Fibroblast of skin of right biceps (primary cell): ENCODE results near the gene MT3.

Source experiments
- DNase-seq: peaks from one replicate; pipeline ENCODE4 v3.0.0-alpha.2; 2013

The MT3 gene

GRCh38 chr16:56589141-56590039 is at the start of gene MT3:
TSS of gene MT3 (plus strand) at chr16:56589528. CDS start at chr16:56589591, 63 bp downstream.
- no peak for DNase-seq

GRCh38 chr16:56539656-56540055 is 49.7 kb upstream of the MT3 start:
- DNase-seq: no peak

GRCh38 chr16:56542039-56542438 is 47.3 kb upstream of the MT3 start:
- DNase-seq: no peak

GRCh38 chr16:56547120-56547948 is 42.0 kb upstream of the MT3 start:
- DNase-seq: peak; percentile 67

- no peak for DNase-seq
Measured at GRCh38 chr16:56547949-56548567, 41.3 kb upstream of the MT3 start.

GRCh38 chr16:56549161-56549560 is 40.2 kb upstream of the MT3 start:
- DNase-seq: no peak

- DNase-seq: peak; percentile 10
Measured at GRCh38 chr16:56549744-56550385, 39.5 kb upstream of the MT3 start.

GRCh38 chr16:56551796-56552738 is 37.3 kb upstream of the MT3 start:
- DNase-seq: no peak

GRCh38 chr16:56554441-56554840 is 34.9 kb upstream of the MT3 start:
- DNase-seq: no peak

- DNase-seq: peak; percentile 81
Measured at GRCh38 chr16:56558024-56558747, 31.1 kb upstream of the MT3 start.

GRCh38 chr16:56559109-56559508 is 30.2 kb upstream of the MT3 start:
- DNase-seq: no peak

- no peak for DNase-seq
Measured at GRCh38 chr16:56560447-56560846, 28.9 kb upstream of the MT3 start.

- DNase-seq: no peak
Measured at GRCh38 chr16:56561126-56561525, 28.2 kb upstream of the MT3 start.

- no peak for DNase-seq
Measured at GRCh38 chr16:56564793-56565477, 24.4 kb upstream of the MT3 start, which contains the start of gene MT4. TSS of gene MT4 (plus strand) at chr16:56565073. CDS start at chr16:56565129, 56 bp downstream.

- DNase-seq: no peak
Measured at GRCh38 chr16:56569971-56570370, 19.4 kb upstream of the MT3 start.

GRCh38 chr16:56571525-56571924 is 17.8 kb upstream of the MT3 start:
- DNase-seq: no peak

GRCh38 chr16:56574625-56575024 is 14.7 kb upstream of the MT3 start:
- no peak for DNase-seq

- DNase-seq: peak; percentile 49
Measured at GRCh38 chr16:56576585-56577299, 12.6 kb upstream of the MT3 start.

- DNase-seq: no peak
Measured at GRCh38 chr16:56577300-56577625, 12.1 kb upstream of the MT3 start.
